AG09319 (cell line): ENCODE measurements around the gene KIRREL3.

ENCODE experiments used
- DNase-seq: peaks from one replicate; pipeline ENCODE4 v3.0.0-alpha.2; 2010; ENCODE audit warnings: low read depth; ENCODE audit errors: extremely low read depth
- CTCF ChIP-seq: IDR thresholded peaks from 2 replicates; pipeline ENCODE4 v1.5.1; 2011; ENCODE audit warnings: low read depth, mild to moderate bottlenecking, inconsistent platforms, low read length, moderate library complexity

The KIRREL3 gene

DNA sequence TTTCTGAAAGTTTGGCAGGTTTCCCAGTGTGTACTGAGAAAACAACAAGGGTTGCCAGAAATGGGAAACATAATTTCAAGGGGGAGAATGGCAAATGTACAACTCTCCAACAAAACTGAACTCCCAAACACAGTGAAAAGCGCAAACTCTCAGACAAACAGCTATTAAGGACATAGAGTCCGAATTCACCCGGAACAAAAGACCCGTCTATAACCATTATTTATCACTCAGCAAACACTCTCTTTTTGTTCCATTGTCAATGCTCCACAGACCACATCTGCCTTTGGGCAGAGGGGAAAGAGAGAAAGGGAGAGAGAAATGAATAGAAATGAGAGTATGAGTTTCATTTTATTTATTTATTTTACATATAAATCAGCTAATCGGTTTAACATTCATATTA lies 21.7 kb downstream of the KIRREL3 start:
- DNase-seq: no peak
- TF ChIP-seq CTCF: no peak

- TF ChIP-seq CTCF: no peak
- no peak for DNase-seq
Measured at GRCh38 chr11:126978165-126978564, 22.4 kb downstream of the KIRREL3 start.

GRCh38 chr11:126973051-126973450 lies 27.5 kb downstream of the KIRREL3 start:
- no peak for TF ChIP-seq CTCF

GRCh38 chr11:126971305-126971704 lies 29.3 kb downstream of the KIRREL3 start:
- no peak for DNase-seq
- no peak for TF ChIP-seq CTCF

More at GRCh38 chr11:126973051-126973450, 27.5 kb downstream of the KIRREL3 start:
- no peak for DNase-seq

- peak; percentile 85 for TF ChIP-seq CTCF
- DNase-seq: no peak
Measured at GRCh38 chr11:126969865-126970479, 30.6 kb downstream of the KIRREL3 start.

DNA sequence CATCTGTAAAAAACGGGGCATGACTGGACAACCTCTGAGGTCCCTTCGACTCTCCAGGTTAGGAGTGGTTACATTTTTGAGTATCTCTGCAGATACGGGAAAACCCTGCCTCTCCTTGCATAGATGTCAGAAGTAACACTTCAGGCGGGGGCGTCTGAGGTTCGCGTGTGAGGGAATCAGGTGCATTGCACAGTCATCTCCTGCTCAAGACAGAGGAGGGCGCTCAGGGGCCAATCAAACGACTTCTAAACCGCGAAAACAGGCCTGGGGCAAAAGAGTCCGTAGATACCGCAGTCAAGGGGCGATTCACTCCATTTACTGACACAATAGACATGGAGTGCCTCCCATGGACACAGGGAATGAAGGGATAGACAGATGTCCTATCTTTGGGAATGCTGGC lies 31.7 kb downstream of the KIRREL3 start:
- no peak for DNase-seq
- no peak; the same call in 1 of the 2 replicates for TF ChIP-seq CTCF

- DNase-seq: no peak
- no peak for TF ChIP-seq CTCF
Measured at GRCh38 chr11:126965331-126965730, 35.2 kb downstream of the KIRREL3 start.
